ENCODE data around the gene HERPUD2. TPM values are rescaled to one million over a fixed set of nuclear protein-coding genes. Genes with fewer than 3 reads are reported as not detected.

Gene HERPUD2
- total and polyA plus RNA-seq, 2 of the 4 experiments (the other 2 are of a cell fraction), result 22.2 to 27.2 TPM

GRCh38 chr7:35648367-35648766 lies 46.6 kb downstream of the HERPUD2 start:
- dilution Hi-C loops (cut with HindIII; ENCODE audit: low sequenced_read_pairs, unreplicated experiment), result no loop called here

More at GRCh38 chr7:35648367-35648766, 46.6 kb downstream of the HERPUD2 start:
- intact Hi-C loops (cut with micrococcal nuclease) (loop anchor here (5.0 kb wide), 2 partner anchors 44 to 154 kb away; partner anchors contain the start of gene SEPTIN7), in situ Hi-C loops (cut with MboI; ENCODE audit: low sequenced_read_pairs) (no loop called here)
- TF ChIP-seq RCOR1 (IDR thresholded peaks at IDR 0.05; ENCODE audit: insufficient replicate concordance, low read length), result no peak
- no peak for TF ChIP-seq BHLHE40 (IDR thresholded peaks at IDR 0.05; ENCODE audit: low read depth, low read length)
- no peak for TF ChIP-seq CHD1 (IDR thresholded peaks at IDR 0.05; ENCODE audit: low read depth, low read length)
- no peak for TF ChIP-seq CEBPB (IDR thresholded peaks at IDR 0.05; ENCODE audit: low read depth, low read length)
- no peak for TF ChIP-seq MAFK (IDR thresholded peaks at IDR 0.05; ENCODE audit: low read depth, low read length)
- no peak for TF ChIP-seq MAZ (IDR thresholded peaks at IDR 0.05; ENCODE audit: borderline replicate concordance, low read depth, low read length)
- no peak for TF ChIP-seq RAD21 (IDR thresholded peaks at IDR 0.05; ENCODE audit: low read length)
- no peak for TF ChIP-seq CTCF (conservative IDR thresholded peaks at IDR 0.05; ENCODE audit: low read depth, low read length)
- TF ChIP-seq USF2 (IDR thresholded peaks at IDR 0.05; ENCODE audit: low read depth, low read length), result no peak
- no peak for TF ChIP-seq RFX5 (IDR thresholded peaks at IDR 0.05; ENCODE audit: low read depth, low read length)
- TF ChIP-seq SMC3 (IDR thresholded peaks at IDR 0.05; ENCODE audit: low read depth, low read length), result no peak
- no peak for TF ChIP-seq MXI1 (IDR thresholded peaks at IDR 0.05; ENCODE audit: borderline replicate concordance, low read depth, low read length)
- no peak for TF ChIP-seq NFE2L2 (IDR thresholded peaks at IDR 0.05; ENCODE audit: low read depth, low read length)
- no peak for TF ChIP-seq POLR2A (IDR thresholded peaks at IDR 0.05; ENCODE audit: low read depth, low read length)
- no peak for TF ChIP-seq ELK1 (IDR thresholded peaks at IDR 0.05; ENCODE audit: borderline replicate concordance, low read depth, low read length)
- TF ChIP-seq FOS (IDR thresholded peaks at IDR 0.05; ENCODE audit: low read depth, low read length), result no peak
- Histone ChIP-seq H3K27me3 (ENCODE audit: control insufficient read depth, insufficient read depth, low read length) (no peaks in the 10 kb centered on the region), H2AK9ac (replicated peaks; ENCODE audit: low read depth, low read length, poor library complexity) (no peak overlapping the region), H3K9me1 (ENCODE audit: insufficient read depth, low read length) (peaks cover 3% of the 10 kb centered on the region; the same call in 1 of the 2 replicates), H3K14ac (replicated peaks; ENCODE audit: low read depth, low read length) (no peak overlapping the region), H3K27ac (ENCODE audit: insufficient read depth, low read length) (no peak overlapping the region), H2BK15ac (ENCODE audit: low read depth, low read length) (no peak overlapping the region), H4K91ac (ENCODE audit: insufficient read depth, low read depth, low read length) (no peak overlapping the region), H2BK5ac (ENCODE audit: low read depth, low read length, poor library complexity, severe bottlenecking) (no peak overlapping the region), H3K4me1 (ENCODE audit: control insufficient read depth, insufficient read depth, low read length) (peaks cover 3% of the 10 kb centered on the region; the same call in 1 of the 2 replicates), H3K56ac (ENCODE audit: extremely low read depth, insufficient read depth, low read length) (no peak overlapping the region), H2BK120ac (ENCODE audit: low read depth, low read length) (no peak overlapping the region), H3K9me3 (ENCODE audit: control insufficient read depth, insufficient read depth, low read length) (no peaks in the 10 kb centered on the region), H3K18ac (ENCODE audit: low read depth, low read length) (no peak overlapping the region), H3K36me3 (ENCODE audit: control insufficient read depth, insufficient read depth, low read length) (peaks cover 1% of the 10 kb centered on the region; the same call in 1 of the 2 replicates), H3K4me3 (ENCODE audit: insufficient read depth, low read depth, low read length) (no peak overlapping the region), H3K9ac (ENCODE audit: low read depth, low read length) (no peak overlapping the region), H2AFZ (replicated peaks; ENCODE audit: low read length, poor library complexity) (no peak overlapping the region), H3K23ac (ENCODE audit: low read depth, low read length) (no peak overlapping the region), H4K8ac (ENCODE audit: low read depth in 2 of 2, low read length in 2 of 2) (no peak overlapping the region), H2BK20ac (ENCODE audit: low read depth, low read length) (no peak overlapping the region), H3K79me1 (ENCODE audit: low read depth in 1 of 2, low read length in 2 of 2) (peaks cover 17 to 49% of the 10 kb centered on the region in 2 experiments), H2AK5ac (ENCODE audit: low read depth, low read length) (no peak overlapping the region), H4K20me1 (ENCODE audit: insufficient read depth, low read length) (peaks cover 16% of the 10 kb centered on the region; the same call in 1 of the 2 replicates), H3K4me2 (ENCODE audit: low read depth, low read length) (no peak overlapping the region), H4K5ac (ENCODE audit: low read depth, low read length) (no peak overlapping the region), H3K4ac (ENCODE audit: low read depth, low read length) (no peak overlapping the region)
- DNase-seq (no peak), ATAC-seq (ENCODE audit: low read depth) (no peak)
- WGBS, 2 experiments (ENCODE audit: extremely low coverage in 2 of 2, insufficient read length in 1 of 2), result 100% methylated on average over 1 of the region's 3 CpGs; no CpG with 5 or more reads in 1 of the 2 experiments
- ChIA-PET CTCF (no interaction called here), POLR2A (ENCODE audit: unreplicated experiment) (no interaction called here)
- no TSS peak for BruUV-seq (replicated peaks)
